ENCODE data around the gene MATCAP1. TPM values are rescaled to one million over a fixed set of nuclear protein-coding genes. Genes with fewer than 3 reads are reported as not detected.

MATCAP1 gene
- polyA plus RNA-seq, 1 of the 3 experiments (the other 2 are of a cell fraction): 68.5 TPM

- WGBS (ENCODE audit: low lambda C conversion rate): 100% methylated on average over 1 of the region's 8 CpGs
- peaks cover 25 to 74% of the 10 kb centered on the region in 2 experiments for H3K36me3 ChIP-seq (replicated peaks in 1 of 2; ENCODE audit: control insufficient read depth in 1 of 2, insufficient read depth in 2 of 2, low read length in 1 of 2)
- H3K27ac ChIP-seq (ENCODE audit: low read depth in 2 of 2, low read length in 1 of 2): no peak overlapping the region
- H3K27me3 ChIP-seq (ENCODE audit: insufficient read depth): no peaks in the 10 kb centered on the region
- ChIA-PET CTCF (interaction anchor here (1.0 kb wide), 1 partner anchor 305 kb away, joined by 4 read pairs; no protein-coding TSS in a partner anchor), POLR2A (interaction anchor here (1.4 kb wide), 1 partner anchor 8 kb away, joined by 4 read pairs; no protein-coding TSS in a partner anchor)
- no peaks in the 10 kb centered on the region for H3K9me3 ChIP-seq
- no peak overlapping the region for H2AFZ ChIP-seq (ENCODE audit: low read depth)
- peaks cover 12% of the 10 kb centered on the region; the same call in 1 of the 2 replicates for H3K79me2 ChIP-seq (ENCODE audit: insufficient read depth)
- H3K4me3 ChIP-seq (ENCODE audit: low read depth in 2 of 2, low read length in 1 of 2): no peak overlapping the region
- no peak for TF ChIP-seq EZH2phosphoT487 (IDR thresholded peaks at IDR 0.05; ENCODE audit: borderline replicate concordance, low read depth)
- TF ChIP-seq, protein P1, sequence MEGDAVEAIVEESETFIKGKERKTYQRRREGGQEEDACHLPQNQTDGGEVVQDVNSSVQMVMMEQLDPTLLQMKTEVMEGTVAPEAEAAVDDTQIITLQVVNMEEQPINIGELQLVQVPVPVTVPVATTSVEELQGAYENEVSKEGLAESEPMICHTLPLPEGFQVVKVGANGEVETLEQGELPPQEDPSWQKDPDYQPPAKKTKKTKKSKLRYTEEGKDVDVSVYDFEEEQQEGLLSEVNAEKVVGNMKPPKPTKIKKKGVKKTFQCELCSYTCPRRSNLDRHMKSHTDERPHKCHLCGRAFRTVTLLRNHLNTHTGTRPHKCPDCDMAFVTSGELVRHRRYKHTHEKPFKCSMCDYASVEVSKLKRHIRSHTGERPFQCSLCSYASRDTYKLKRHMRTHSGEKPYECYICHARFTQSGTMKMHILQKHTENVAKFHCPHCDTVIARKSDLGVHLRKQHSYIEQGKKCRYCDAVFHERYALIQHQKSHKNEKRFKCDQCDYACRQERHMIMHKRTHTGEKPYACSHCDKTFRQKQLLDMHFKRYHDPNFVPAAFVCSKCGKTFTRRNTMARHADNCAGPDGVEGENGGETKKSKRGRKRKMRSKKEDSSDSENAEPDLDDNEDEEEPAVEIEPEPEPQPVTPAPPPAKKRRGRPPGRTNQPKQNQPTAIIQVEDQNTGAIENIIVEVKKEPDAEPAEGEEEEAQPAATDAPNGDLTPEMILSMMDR (IDR thresholded peaks at IDR 0.05): no peak
- no peak for TF ChIP-seq NFIC (IDR thresholded peaks at IDR 0.05; ENCODE audit: borderline replicate concordance)
- no peak for TF ChIP-seq USF1 (IDR thresholded peaks at IDR 0.05; ENCODE audit: borderline replicate concordance, low read depth)
- no peak for TF ChIP-seq YY1 (IDR thresholded peaks at IDR 0.05; ENCODE audit: low read depth)
- TF ChIP-seq RXRA (IDR thresholded peaks at IDR 0.05; ENCODE audit: borderline replicate concordance, low read depth): no peak
- TF ChIP-seq MAX (IDR thresholded peaks at IDR 0.05; ENCODE audit: low read depth): no peak
- no peak for TF ChIP-seq FOXM1 (IDR thresholded peaks at IDR 0.05; ENCODE audit: low read depth)
- TF ChIP-seq TAF1 (IDR thresholded peaks at IDR 0.05; ENCODE audit: borderline replicate concordance, low read depth, low read length): no peak
- H3K4me2 ChIP-seq: no peak overlapping the region
- H3K4me1 ChIP-seq (ENCODE audit: control insufficient read depth in 1 of 2, insufficient read depth in 2 of 2, low read depth in 1 of 2, low read length in 1 of 2): no peaks in the 10 kb centered on the region; a peak in 1 of 4 replicates
- H4K20me1 ChIP-seq (ENCODE audit: insufficient read depth): no peaks in the 10 kb centered on the region
- H3K9me2 ChIP-seq: no peaks in the 10 kb centered on the region
- no peak for DNase-seq
- peaks cover 24% of the 10 kb centered on the region for H3F3A ChIP-seq (replicated peaks; ENCODE audit: insufficient read depth)
- no peak overlapping the region for H3K9ac ChIP-seq
These were observed 16.7 kb upstream of the MATCAP1 start for GRCh38 chr16:67200491-67200890.

GRCh38 chr16:67199808-67200198, 16.0 kb upstream of the MATCAP1 start:
- Histone ChIP-seq H3K36me3 (replicated peaks in 1 of 2; ENCODE audit: control insufficient read depth in 1 of 2, insufficient read depth in 2 of 2, low read length in 1 of 2) (peaks cover 32 to 79% of the 10 kb centered on the region in 2 experiments), H3K9ac (no peak overlapping the region), H3K79me2 (ENCODE audit: insufficient read depth) (peaks cover 19% of the 10 kb centered on the region; the same call in 1 of the 2 replicates), H3F3A (replicated peaks; ENCODE audit: insufficient read depth) (peaks cover 29% of the 10 kb centered on the region), H3K4me2 (no peak overlapping the region), H2AFZ (ENCODE audit: low read depth) (no peak overlapping the region), H3K4me1 (ENCODE audit: control insufficient read depth in 1 of 2, insufficient read depth in 2 of 2, low read depth in 1 of 2, low read length in 1 of 2) (peaks cover 0 to under 1% of the 10 kb centered on the region in 2 experiments; a peak in 1 of 4 replicates), H3K27ac (ENCODE audit: low read depth in 2 of 2, low read length in 1 of 2) (no peak overlapping the region), H3K27me3 (ENCODE audit: insufficient read depth) (no peaks in the 10 kb centered on the region), H3K9me3 (no peaks in the 10 kb centered on the region), H3K4me3 (ENCODE audit: low read depth in 2 of 2, low read length in 1 of 2) (no peak overlapping the region), H3K9me2 (no peaks in the 10 kb centered on the region), H4K20me1 (ENCODE audit: insufficient read depth) (no peaks in the 10 kb centered on the region)
- 93% methylated on average over 20 of the region's 22 CpGs for WGBS (ENCODE audit: low lambda C conversion rate)
- TF ChIP-seq TAF1 (IDR thresholded peaks at IDR 0.05; ENCODE audit: borderline replicate concordance, low read depth, low read length): no peak
- TF ChIP-seq SIN3A (IDR thresholded peaks at IDR 0.05; ENCODE audit: borderline replicate concordance, low read depth, low read length): no peak
- no peak for TF ChIP-seq JUND (IDR thresholded peaks at IDR 0.05)
- TF ChIP-seq EZH2phosphoT487 (IDR thresholded peaks at IDR 0.05; ENCODE audit: borderline replicate concordance, low read depth): no peak
- no peak for TF ChIP-seq EP300 (IDR thresholded peaks at IDR 0.05; ENCODE audit: borderline replicate concordance in 1 of 2, low read depth in 1 of 2, low read length in 1 of 2)
- TF ChIP-seq RCOR1 (IDR thresholded peaks at IDR 0.05; ENCODE audit: low read length): no peak
- DNase-seq: peak; percentile 61
- ChIA-PET POLR2A (interaction anchor here (1.4 kb wide), 1 partner anchor 8 kb away, joined by 4 read pairs; no protein-coding TSS in a partner anchor), CTCF (interaction anchor here (1.0 to 2.5 kb wide), 4 partner anchors 10 to 305 kb away, joined by 4 to 8 read pairs (median 4); partner anchors contain the start of genes KCTD19 and LRRC36)

All from SK-N-SH (cell line).